Left ventricle myocardium inferior (tissue), 1 donor: Measurements from ENCODE around the gene CELF2. TPM values are rescaled to one million over a fixed set of nuclear protein-coding genes. Genes with fewer than 3 reads are reported as not detected.

ENCODE experiments used
- DNase-seq: peaks from one replicate; pipeline ENCODE4 v3.0.0-alpha.2; 2020
- H3K27ac ChIP-seq: fragments of 200-600 bp; replicated peaks from 2 replicates; pipeline ENCODE4 v1.8.0; 2021
- H3K27me3 ChIP-seq: fragments of 200-600 bp; 2 replicates; pipeline ENCODE4 v1.8.0; 2021; ENCODE audit warnings: low read depth
- H3K36me3 ChIP-seq: fragments of 200-600 bp; 2 replicates; pipeline ENCODE4 v1.8.0; 2021
- H3K4me1 ChIP-seq: fragments of 200-600 bp; 2 replicates; pipeline ENCODE4 v1.8.0; 2021
- H3K4me3 ChIP-seq: fragments of 200-600 bp; 2 replicates; pipeline ENCODE4 v1.8.0; 2021; ENCODE audit warnings: mild to moderate bottlenecking, moderate library complexity
- H3K9me3 ChIP-seq: fragments of 200-600 bp; replicated peaks from 2 replicates; pipeline ENCODE4 v1.8.0; 2021
- CTCF ChIP-seq: fragments of 200-600 bp; IDR thresholded peaks from 2 replicates; pipeline ENCODE4 v1.8.0; 2021; ENCODE audit warnings: antibody characterized with exemption, mild to moderate bottlenecking, borderline replicate concordance
- intact Hi-C: fragments of 100-400 bp; cut with micrococcal nuclease; formaldehyde crosslinking; loops from one replicate; pipeline ENCODE4 v1.11.0; 2022
- total RNA-seq: library from RNA; stranded (reverse); fragmentation: NEBNext Ultra II Directional; extraction: Animal tissue kit (Norgen Biotek cat#: 25700); gene quantifications from one replicate; pipeline ENCODE4 v1.2.1, GENCODE V29; 2021
- donor health status: DM: no; HTN: yes; CAD: no; lungs with severe emphysema.

The CELF2 gene
- total RNA-seq, 1 donor from 2014 or later, result 74.9 TPM

DNA sequence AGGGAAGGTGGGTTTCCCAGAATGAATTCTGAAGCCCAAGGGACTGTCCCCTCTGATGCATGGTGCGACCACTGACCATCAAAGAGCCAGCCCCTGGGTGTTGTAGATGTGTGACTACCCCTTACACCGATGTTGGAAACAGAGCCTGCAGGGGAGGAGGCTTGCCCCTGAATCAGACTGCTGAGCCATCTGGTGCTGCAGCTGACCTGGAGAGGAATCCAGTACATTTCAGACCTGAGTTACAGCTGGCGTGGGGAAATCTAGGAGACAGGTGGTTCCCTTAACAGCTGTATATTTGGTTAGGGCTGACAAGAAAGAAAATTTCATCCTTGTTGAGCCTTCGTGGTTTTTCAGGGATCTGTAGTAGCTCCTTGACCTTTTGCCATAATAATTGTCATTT, 195.5 kb downstream of the CELF2 start:
- intact Hi-C loops, result no loop called here
- peaks cover 74% of the 10 kb centered on the region for H3K4me1 ChIP-seq
- peak overlapping the region; percentile 44 for H3K27ac ChIP-seq
- no peak for DNase-seq
- no peak overlapping the region for H3K4me3 ChIP-seq
- H3K27me3 ChIP-seq, result no peaks in the 10 kb centered on the region
- no peak for TF ChIP-seq CTCF
- H3K9me3 ChIP-seq, result no peaks in the 10 kb centered on the region
- peaks cover 6% of the 10 kb centered on the region for H3K36me3 ChIP-seq

GRCh38 chr10:11214407-11214806, 196.7 kb downstream of the CELF2 start:
- TF ChIP-seq CTCF, result no peak
- Histone ChIP-seq H3K27me3 (no peaks in the 10 kb centered on the region), H3K4me1 (peaks cover 62% of the 10 kb centered on the region), H3K27ac (no peak overlapping the region), H3K9me3 (no peaks in the 10 kb centered on the region), H3K4me3 (no peak overlapping the region), H3K36me3 (peaks cover 13% of the 10 kb centered on the region)
- no peak for DNase-seq
- intact Hi-C loops, result no loop called here

GRCh38 chr10:11215471-11215870, 197.8 kb downstream of the CELF2 start:
- intact Hi-C loops, result no loop called here
- H3K27me3 ChIP-seq, result no peaks in the 10 kb centered on the region
- peaks cover 52% of the 10 kb centered on the region for H3K4me1 ChIP-seq
- TF ChIP-seq CTCF, result no peak
- no peak for DNase-seq
- H3K36me3 ChIP-seq, result peaks cover 13% of the 10 kb centered on the region
- H3K27ac ChIP-seq, result no peak overlapping the region
- H3K4me3 ChIP-seq, result no peak overlapping the region
- H3K9me3 ChIP-seq, result no peaks in the 10 kb centered on the region

- no peaks in the 10 kb centered on the region for H3K9me3 ChIP-seq
- TF ChIP-seq CTCF, result no peak
- no peak overlapping the region for H3K4me3 ChIP-seq
- DNase-seq, result no peak
- peaks cover 13% of the 10 kb centered on the region for H3K36me3 ChIP-seq
- no peak overlapping the region for H3K27ac ChIP-seq
- H3K27me3 ChIP-seq, result no peaks in the 10 kb centered on the region
- intact Hi-C loops, result no loop called here
- H3K4me1 ChIP-seq, result peaks cover 43% of the 10 kb centered on the region
Measured at GRCh38 chr10:11217521-11217920, 199.8 kb downstream of the CELF2 start.

DNA sequence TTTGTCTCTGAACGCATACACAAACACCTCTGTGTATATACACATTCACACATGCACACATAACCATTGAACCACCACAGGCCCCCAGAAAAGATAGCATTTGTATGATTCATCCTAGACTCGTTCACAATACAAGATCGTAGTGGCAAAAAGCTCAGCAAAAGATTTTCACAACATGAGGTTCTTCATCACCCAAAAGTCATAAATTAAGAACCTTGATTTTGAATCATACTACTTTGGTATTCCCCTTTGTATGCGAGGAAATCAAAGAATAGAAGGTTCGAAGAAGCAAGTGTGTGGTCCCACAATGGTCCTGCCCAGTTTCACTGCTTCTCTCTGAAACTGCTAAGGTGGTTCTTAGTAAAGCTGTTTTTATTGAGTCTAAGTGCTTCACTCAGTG, 200.7 kb downstream of the CELF2 start:
- DNase-seq, result no peak
- H3K4me1 ChIP-seq, result peaks cover 41% of the 10 kb centered on the region
- no peaks in the 10 kb centered on the region for H3K9me3 ChIP-seq
- intact Hi-C loops, result no loop called here
- H3K27me3 ChIP-seq, result no peaks in the 10 kb centered on the region
- peaks cover 13% of the 10 kb centered on the region for H3K36me3 ChIP-seq
- no peak overlapping the region for H3K27ac ChIP-seq
- TF ChIP-seq CTCF, result no peak
- H3K4me3 ChIP-seq, result no peak overlapping the region

GRCh38 chr10:11219431-11219830, 201.8 kb downstream of the CELF2 start:
- H3K4me1 ChIP-seq, result peaks cover 41% of the 10 kb centered on the region
- H3K4me3 ChIP-seq, result no peak overlapping the region
- H3K9me3 ChIP-seq, result no peaks in the 10 kb centered on the region
- H3K36me3 ChIP-seq, result peaks cover 13% of the 10 kb centered on the region
- H3K27ac ChIP-seq, result no peak overlapping the region
- intact Hi-C loops, result no loop called here
- H3K27me3 ChIP-seq, result no peaks in the 10 kb centered on the region
- TF ChIP-seq CTCF, result no peak
- DNase-seq, result no peak
